Measurements from ENCODE around the gene TICAM2. TPM values are rescaled to one million over a fixed set of nuclear protein-coding genes. Genes with fewer than 3 reads are reported as not detected.

The TICAM2 gene
- total RNA-seq, 1 experiment from 2014 or later = 0.24 TPM

GRCh38 chr5:115565233-115565632 is 37.0 kb downstream of the TICAM2 start:
- Histone ChIP-seq H3K27me3 (ENCODE audit: insufficient read depth, low read length) (no peaks in the 10 kb centered on the region), H3K18ac (ENCODE audit: insufficient read length, low read depth, low read length) (no peak overlapping the region), H3K27ac (ENCODE audit: insufficient read length, low read depth, low read length) (no peak overlapping the region), H3K23ac (ENCODE audit: insufficient read length, low read depth, low read length) (no peak overlapping the region), H3K23me2 (ENCODE audit: insufficient read length, low read depth, low read length, poor library complexity, severe bottlenecking) (no peaks in the 10 kb centered on the region), H2AFZ (ENCODE audit: low read length) (no peak overlapping the region), H4K8ac (replicated peaks; ENCODE audit: insufficient read length, low read depth, low read length) (no peak overlapping the region), H3K14ac (ENCODE audit: insufficient read depth, low read length) (no peak overlapping the region), H2BK15ac (ENCODE audit: low read depth, low read length) (no peak overlapping the region), H3K9me3 (ENCODE audit: control insufficient read depth, low read depth, low read length) (no peaks in the 10 kb centered on the region), H2AK5ac (ENCODE audit: insufficient read length, low read length) (no peak overlapping the region), H3K4ac (ENCODE audit: low read depth, low read length) (no peak overlapping the region), H3K79me1 (ENCODE audit: insufficient read depth, low read depth, low read length, poor library complexity, severe bottlenecking) (no peaks in the 10 kb centered on the region), H3K56ac (ENCODE audit: insufficient read length, low read depth, low read length) (no peak overlapping the region), H3K9ac (ENCODE audit: extremely low read depth, insufficient read length, low read length) (no peak overlapping the region), H4K20me1 (ENCODE audit: control insufficient read depth, insufficient read depth, insufficient read length) (no peaks in the 10 kb centered on the region), H3T11ph (ENCODE audit: low read length) (no peak overlapping the region), H2BK20ac (ENCODE audit: low read depth, low read length, poor library complexity, severe bottlenecking) (no peak overlapping the region), H4K91ac (ENCODE audit: insufficient read length, low read depth, low read length) (no peak overlapping the region), H4K5ac (ENCODE audit: insufficient read length, low read depth, low read length) (no peak overlapping the region), H3K4me1 (ENCODE audit: insufficient read depth, low read length) (no peaks in the 10 kb centered on the region), H2BK12ac (ENCODE audit: insufficient read length, low read depth, low read length) (no peak overlapping the region), H3K79me2 (ENCODE audit: insufficient read depth, low read length) (no peaks in the 10 kb centered on the region), H2BK120ac (ENCODE audit: low read depth, low read length, poor library complexity, severe bottlenecking) (no peak overlapping the region), H3K4me2 (ENCODE audit: insufficient read depth, insufficient read length, low read length) (no peak overlapping the region), H2BK5ac (ENCODE audit: insufficient read length, low read length) (no peak overlapping the region)
- Mint-ChIP-seq H3K27ac (no peak overlapping the region), H3K4me1 (no peaks in the 10 kb centered on the region), H3K4me3 (no peak overlapping the region), H3K36me3 (ENCODE audit: insufficient read depth in 1 of 3, low read depth in 3 of 3) (no peaks in the 10 kb centered on the region; a peak in 1 of 7 replicates), H3K27me3 (ENCODE audit: low read depth) (no peaks in the 10 kb centered on the region), H3K9me3 (peaks cover 0 to 2% of the 10 kb centered on the region in 2 experiments; a peak in 1 of 5 replicates)
- WGBS (ENCODE audit: extremely low coverage, insufficient read length, low lambda C conversion rate) = no CpG with 5 or more reads among the region's 2 CpGs
- TF ChIP-seq, protein P1, sequence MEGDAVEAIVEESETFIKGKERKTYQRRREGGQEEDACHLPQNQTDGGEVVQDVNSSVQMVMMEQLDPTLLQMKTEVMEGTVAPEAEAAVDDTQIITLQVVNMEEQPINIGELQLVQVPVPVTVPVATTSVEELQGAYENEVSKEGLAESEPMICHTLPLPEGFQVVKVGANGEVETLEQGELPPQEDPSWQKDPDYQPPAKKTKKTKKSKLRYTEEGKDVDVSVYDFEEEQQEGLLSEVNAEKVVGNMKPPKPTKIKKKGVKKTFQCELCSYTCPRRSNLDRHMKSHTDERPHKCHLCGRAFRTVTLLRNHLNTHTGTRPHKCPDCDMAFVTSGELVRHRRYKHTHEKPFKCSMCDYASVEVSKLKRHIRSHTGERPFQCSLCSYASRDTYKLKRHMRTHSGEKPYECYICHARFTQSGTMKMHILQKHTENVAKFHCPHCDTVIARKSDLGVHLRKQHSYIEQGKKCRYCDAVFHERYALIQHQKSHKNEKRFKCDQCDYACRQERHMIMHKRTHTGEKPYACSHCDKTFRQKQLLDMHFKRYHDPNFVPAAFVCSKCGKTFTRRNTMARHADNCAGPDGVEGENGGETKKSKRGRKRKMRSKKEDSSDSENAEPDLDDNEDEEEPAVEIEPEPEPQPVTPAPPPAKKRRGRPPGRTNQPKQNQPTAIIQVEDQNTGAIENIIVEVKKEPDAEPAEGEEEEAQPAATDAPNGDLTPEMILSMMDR (conservative IDR thresholded peaks at IDR 0.05) = no peak
- no peak for DNase-seq

Measured in H9 (cell line).